Kidney epithelial cell (primary cell): ENCODE measurements around the gene BICRAL. TPM values are rescaled to one million over a fixed set of nuclear protein-coding genes. Genes with fewer than 3 reads are reported as not detected.
A peak's percentile ranks its signal among the peaks of the same experiment; 100 is the strongest.

ENCODE experiments used
- DNase-seq: peaks from one replicate; pipeline ENCODE4 v3.0.0-alpha.2; 2010; ENCODE audit warnings: low read depth
- H3K27me3 ChIP-seq: 2 replicates; pipeline ENCODE4 v1.6.0; 2011; ENCODE audit warnings: low read length; ENCODE audit not compliant: control insufficient read depth, insufficient read depth
- H3K36me3 ChIP-seq: 2 replicates; pipeline ENCODE4 v1.5.1; 2011; ENCODE audit warnings: low read length; ENCODE audit not compliant: control insufficient read depth, insufficient read depth
- H3K4me3 ChIP-seq: 2 replicates; pipeline ENCODE4 v1.5.1; 2011; ENCODE audit warnings: low read depth, mild to moderate bottlenecking, control low read depth, low read length
- CTCF ChIP-seq: IDR thresholded peaks from 2 replicates; pipeline ENCODE4 v1.5.1; 2011; ENCODE audit warnings: mild to moderate bottlenecking, moderate library complexity, low read length, control low read depth, inconsistent platforms; ENCODE audit not compliant: insufficient read depth, poor library complexity, severe bottlenecking
- total RNA-seq: library from RNA; depleted of rRNA; stranded (reverse); fragments of >200 nt; gene quantifications from 2 replicates; pipeline ENCODE4 v1.2.3, GENCODE V29; 2015

Gene BICRAL
- total RNA-seq, 1 donor from 2014 or later: 5.2 TPM

- H3K36me3 ChIP-seq: no peaks in the 10 kb centered on the region
- TF ChIP-seq CTCF: no peak
- no peak overlapping the region for H3K4me3 ChIP-seq
- no peak for DNase-seq
- H3K27me3 ChIP-seq: no peaks in the 10 kb centered on the region
Measured at GRCh38 chr6:42762950-42763349, 18.9 kb upstream of the BICRAL start.

GRCh38 chr6:42764911-42765648, 16.8 kb upstream of the BICRAL start:
- TF ChIP-seq CTCF: no peak

GRCh38 chr6:42766163-42766670, 15.6 kb upstream of the BICRAL start:
- peak; percentile 50 for DNase-seq
- Histone ChIP-seq H3K36me3 (no peaks in the 10 kb centered on the region), H3K27me3 (no peaks in the 10 kb centered on the region), H3K4me3 (no peak overlapping the region)
- no peak for TF ChIP-seq CTCF

More at GRCh38 chr6:42764911-42765648, 16.8 kb upstream of the BICRAL start:
- no peak overlapping the region for H3K4me3 ChIP-seq
- no peak for DNase-seq
- H3K27me3 ChIP-seq: no peaks in the 10 kb centered on the region
- no peaks in the 10 kb centered on the region for H3K36me3 ChIP-seq

GRCh38 chr6:42769051-42769450, 12.8 kb upstream of the BICRAL start:
- Histone ChIP-seq H3K4me3 (no peak overlapping the region), H3K27me3 (no peaks in the 10 kb centered on the region), H3K36me3 (no peaks in the 10 kb centered on the region)
- no peak for DNase-seq
- TF ChIP-seq CTCF: no peak

- no peak overlapping the region for H3K4me3 ChIP-seq
- H3K36me3 ChIP-seq: no peaks in the 10 kb centered on the region
- DNase-seq: no peak
- TF ChIP-seq CTCF: no peak
- no peaks in the 10 kb centered on the region for H3K27me3 ChIP-seq
Measured at GRCh38 chr6:42769836-42770235, 12.0 kb upstream of the BICRAL start.

- no peak for DNase-seq
- no peaks in the 10 kb centered on the region for H3K36me3 ChIP-seq
- H3K4me3 ChIP-seq: no peak overlapping the region
- no peak for TF ChIP-seq CTCF
- no peaks in the 10 kb centered on the region for H3K27me3 ChIP-seq
Measured at GRCh38 chr6:42771741-42772100, 10.1 kb upstream of the BICRAL start.
